NT2/D1 (cell line): ENCODE data around the gene NOS1.

ENCODE experiments used
- SUZ12 ChIP-seq: IDR thresholded peaks from 2 replicates; pipeline ENCODE4 v1.6.1; 2011; ENCODE audit not compliant: insufficient read length, insufficient read depth; ENCODE audit errors: extremely low read depth
- YY1 ChIP-seq: IDR thresholded peaks from 2 replicates; pipeline ENCODE4 v1.6.1; 2011; ENCODE audit not compliant: insufficient read length, insufficient read depth

DNA sequence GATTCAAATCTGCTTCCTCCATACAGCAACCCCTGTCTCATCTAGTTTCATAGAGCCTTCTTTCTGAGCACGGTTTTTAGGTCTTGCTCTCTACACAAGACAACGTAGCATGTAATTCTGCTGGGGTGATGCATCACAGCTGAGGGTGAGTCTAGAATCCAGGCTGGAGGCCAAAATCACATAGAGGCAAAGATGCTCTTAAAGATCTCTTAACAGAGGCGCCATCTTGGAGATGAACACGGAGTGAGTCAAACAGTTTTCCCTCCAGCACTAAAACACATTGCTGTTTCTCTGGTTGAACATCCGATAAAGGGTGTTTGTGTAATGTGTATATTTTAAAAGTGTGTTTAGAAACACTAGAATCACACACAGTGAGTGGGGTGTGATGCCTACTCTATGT, 78.9 kb downstream of the NOS1 start:
- TF ChIP-seq YY1 (no peak), SUZ12 (no peak)
